PFSK-1 (cell line): ENCODE results near the gene POLR2A.

Experiments used
- POLR2AphosphoS5 ChIP-seq: IDR thresholded peaks from 2 replicates; pipeline ENCODE4 v1.6.1; 2012; ENCODE audit warnings: low read depth, mild to moderate bottlenecking, control low read depth, low read length, moderate library complexity
- SIN3A ChIP-seq: IDR thresholded peaks from 2 replicates; pipeline ENCODE4 v1.6.1; 2012; ENCODE audit warnings: mild to moderate bottlenecking, low read length, moderate library complexity, borderline replicate concordance; ENCODE audit not compliant: insufficient read depth
- TAF1 ChIP-seq: IDR thresholded peaks from 2 replicates; pipeline ENCODE4 v1.6.1; 2012; ENCODE audit warnings: low read length, control low read depth, borderline replicate concordance; ENCODE audit not compliant: insufficient read depth

DNA sequence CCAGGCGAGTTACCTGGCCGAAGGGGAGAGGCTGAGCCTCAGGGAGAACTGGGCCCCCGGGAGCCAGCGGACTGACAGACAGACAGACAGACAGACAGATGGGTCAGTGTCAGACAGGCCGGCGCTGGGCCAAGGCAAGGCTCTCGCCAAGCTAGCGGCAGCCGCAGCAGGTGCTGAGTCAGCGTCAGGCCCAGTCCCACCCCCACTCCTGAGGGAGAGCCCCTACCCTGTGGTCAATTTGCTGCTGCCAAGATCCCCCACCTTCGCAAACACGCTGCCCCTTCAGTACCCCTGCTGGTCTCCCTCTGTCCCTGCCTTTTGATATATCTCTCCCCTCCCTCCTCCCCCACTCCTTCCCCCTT lies 43.4 kb upstream of the POLR2A start:
- TF ChIP-seq TAF1, result no peak
- TF ChIP-seq POLR2AphosphoS5, result no peak
- no peak for TF ChIP-seq SIN3A
